Dendritic cell treated with granulocyte-macrophage colony-stimulating factor and Interleukin-4, amounts not matched to agents 40 ng/mL and 50 ng/mL, for 4 days (primary cell): Measurements from ENCODE around the gene HES2.
"Not testable (repeated sequence)": the region's sequence is repeated elsewhere in the genome, so short reads cannot be mapped to it uniquely, and the experiment has no call there.

Source experiments
- H3K27ac Mint-ChIP-seq: one replicate; pipeline ENCODE4 v1.8.0; 2022; ENCODE audit warnings: mild to moderate bottlenecking, mixed read lengths
- H3K27me3 Mint-ChIP-seq: one replicate; pipeline ENCODE4 v1.8.0; 2022; ENCODE audit warnings: mild to moderate bottlenecking, mixed read lengths
- H3K36me3 Mint-ChIP-seq: one replicate; pipeline ENCODE4 v1.8.0; 2022; ENCODE audit warnings: low read depth, mixed read lengths
- H3K4me1 Mint-ChIP-seq: one replicate; pipeline ENCODE4 v1.8.0; 2022; ENCODE audit warnings: low read depth, mixed read lengths
- H3K4me3 Mint-ChIP-seq: one replicate; pipeline ENCODE4 v1.8.0; 2022; ENCODE audit warnings: mild to moderate bottlenecking, moderate library complexity, mixed read lengths
- H3K9me3 Mint-ChIP-seq: one replicate; pipeline ENCODE4 v1.8.0; 2022; ENCODE audit warnings: mixed read lengths
- intact Hi-C: fragments of 100-400 bp; cut with micrococcal nuclease; formaldehyde crosslinking; loops from one replicate; pipeline ENCODE4 v1.15.0; 2022

The HES2 gene

GRCh38 chr1:6409053-6409452, 10.7 kb downstream of the HES2 start:
- Mint-ChIP-seq H3K36me3 (no peaks in the 10 kb centered on the region), H3K4me1 (peaks cover under 1% of the 10 kb centered on the region), H3K27ac (no peak overlapping the region), H3K9me3 (no peaks in the 10 kb centered on the region), H3K4me3 (no peak overlapping the region), H3K27me3 (peaks cover 53% of the 10 kb centered on the region)
- intact Hi-C loops: loop anchor here (5.0 kb wide), 1 partner anchor 162 kb away; no protein-coding TSS in a partner anchor

DNA sequence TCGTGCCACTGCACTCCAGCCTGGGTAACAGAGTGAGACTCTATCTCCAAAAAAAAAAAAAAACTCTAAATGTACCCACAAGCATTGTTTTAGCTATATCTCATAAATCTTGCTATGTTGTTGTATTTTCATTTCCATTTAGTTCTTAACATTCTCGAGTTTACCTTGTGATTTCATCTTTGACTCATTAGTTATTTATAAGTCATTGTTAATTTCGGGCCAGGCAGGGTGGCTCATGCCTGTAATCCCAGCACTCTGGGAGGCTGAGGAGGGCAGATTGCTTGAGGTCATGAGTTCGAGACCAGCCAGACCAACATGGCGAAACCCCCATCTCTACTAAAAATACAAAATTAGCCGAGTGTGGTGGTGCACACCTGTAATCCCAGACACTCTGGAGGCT, 11.7 kb downstream of the HES2 start:
- intact Hi-C loops: loop anchor here (5.0 kb wide), 1 partner anchor 161 kb away; no protein-coding TSS in a partner anchor
- Mint-ChIP-seq H3K4me3 (no peak overlapping the region), H3K27ac (no peak overlapping the region), H3K27me3 (peaks cover 48% of the 10 kb centered on the region), H3K4me1 (no peaks in the 10 kb centered on the region), H3K36me3 (no peaks in the 10 kb centered on the region), H3K9me3 (no peaks in the 10 kb centered on the region)

- H3K27ac Mint-ChIP-seq: peak overlapping the region; percentile 63
- H3K27me3 Mint-ChIP-seq: peaks cover 33% of the 10 kb centered on the region
Measured at GRCh38 chr1:6401673-6402072, 18.0 kb downstream of the HES2 start.

GRCh38 chr1:6399294-6399693, 20.4 kb downstream of the HES2 start:
- no peaks in the 10 kb centered on the region for H3K36me3 Mint-ChIP-seq
- peaks cover 24% of the 10 kb centered on the region for H3K4me1 Mint-ChIP-seq
- H3K4me3 Mint-ChIP-seq: no peak overlapping the region
- peak overlapping the region; percentile 7 for H3K27ac Mint-ChIP-seq
- H3K27me3 Mint-ChIP-seq: peaks cover 19% of the 10 kb centered on the region
- no peaks in the 10 kb centered on the region for H3K9me3 Mint-ChIP-seq
- intact Hi-C loops: no loop called here

More at GRCh38 chr1:6401673-6402072, 18.0 kb downstream of the HES2 start:
- Mint-ChIP-seq H3K36me3 (no peaks in the 10 kb centered on the region), H3K4me3 (no peak overlapping the region), H3K9me3 (no peaks in the 10 kb centered on the region), H3K4me1 (peaks cover 15% of the 10 kb centered on the region)
- intact Hi-C loops: no loop called here

GRCh38 chr1:6397844-6398441, 21.8 kb downstream of the HES2 start:
- peaks cover 15% of the 10 kb centered on the region for H3K27me3 Mint-ChIP-seq
- no peaks in the 10 kb centered on the region for H3K36me3 Mint-ChIP-seq
- peak overlapping the region; percentile 48 for H3K27ac Mint-ChIP-seq
- peaks cover 29% of the 10 kb centered on the region for H3K4me1 Mint-ChIP-seq
- H3K9me3 Mint-ChIP-seq: no peaks in the 10 kb centered on the region
- intact Hi-C loops: no loop called here
- no peak overlapping the region for H3K4me3 Mint-ChIP-seq

GRCh38 chr1:6396998-6397397, 22.7 kb downstream of the HES2 start:
- H3K4me1 Mint-ChIP-seq: peaks cover 36% of the 10 kb centered on the region
- H3K9me3 Mint-ChIP-seq: no peaks in the 10 kb centered on the region
- peaks cover 21% of the 10 kb centered on the region for H3K27me3 Mint-ChIP-seq
- H3K27ac Mint-ChIP-seq: no peak overlapping the region
- H3K36me3 Mint-ChIP-seq: no peaks in the 10 kb centered on the region
- H3K4me3 Mint-ChIP-seq: no peak overlapping the region
- intact Hi-C loops: no loop called here

- H3K4me3 Mint-ChIP-seq, intact Hi-C loops, H3K36me3 Mint-ChIP-seq, H3K9me3 Mint-ChIP-seq, H3K27ac Mint-ChIP-seq: not testable (repeated sequence)
- peaks cover 35% of the 10 kb centered on the region for H3K4me1 Mint-ChIP-seq
- peaks cover 26% of the 10 kb centered on the region for H3K27me3 Mint-ChIP-seq
Measured at GRCh38 chr1:6395781-6396244, 23.9 kb downstream of the HES2 start.

GRCh38 chr1:6395130-6395529, 24.6 kb downstream of the HES2 start:
- H3K4me3 Mint-ChIP-seq, H3K36me3 Mint-ChIP-seq, intact Hi-C loops, H3K9me3 Mint-ChIP-seq: not testable (repeated sequence)
- peaks cover 35% of the 10 kb centered on the region for H3K4me1 Mint-ChIP-seq
- H3K27me3 Mint-ChIP-seq: peaks cover 26% of the 10 kb centered on the region
- peak overlapping the region; percentile 98 for H3K27ac Mint-ChIP-seq

GRCh38 chr1:6393400-6394187, 26.1 kb downstream of the HES2 start, which contains the start of gene ACOT7:
ACOT7 (minus strand) TSS chr1:6393767; CDS start chr1:6393399, 368 bp downstream.
- Mint-ChIP-seq H3K27ac (peak within 1 kb of the TSS; percentile 98), H3K4me3 (peak within 1 kb of the TSS; percentile 86), H3K27me3 (peaks cover 21% of the 10 kb centered on the region), H3K9me3 (no peaks in the 10 kb centered on the region), H3K36me3 (no peaks in the 10 kb centered on the region), H3K4me1 (peaks cover 35% of the 10 kb centered on the region)
- intact Hi-C loops: loop anchor here (5.0 kb wide), 1 partner anchor 196 kb away; the partner anchor contains the start of gene RPL22

- peaks cover 18% of the 10 kb centered on the region for H3K27me3 Mint-ChIP-seq
- H3K36me3 Mint-ChIP-seq: no peaks in the 10 kb centered on the region
- H3K27ac Mint-ChIP-seq: peak overlapping the region; percentile 98
- intact Hi-C loops: loop anchor here (1.0 to 5.0 kb wide), 2 partner anchors 45 to 196 kb away; partner anchors contain the start of gene RPL22
- H3K9me3 Mint-ChIP-seq: no peaks in the 10 kb centered on the region
- peak overlapping the region; percentile 86 for H3K4me3 Mint-ChIP-seq
- peaks cover 32% of the 10 kb centered on the region for H3K4me1 Mint-ChIP-seq
Measured at GRCh38 chr1:6392809-6393399, 26.8 kb downstream of the HES2 start.

DNA sequence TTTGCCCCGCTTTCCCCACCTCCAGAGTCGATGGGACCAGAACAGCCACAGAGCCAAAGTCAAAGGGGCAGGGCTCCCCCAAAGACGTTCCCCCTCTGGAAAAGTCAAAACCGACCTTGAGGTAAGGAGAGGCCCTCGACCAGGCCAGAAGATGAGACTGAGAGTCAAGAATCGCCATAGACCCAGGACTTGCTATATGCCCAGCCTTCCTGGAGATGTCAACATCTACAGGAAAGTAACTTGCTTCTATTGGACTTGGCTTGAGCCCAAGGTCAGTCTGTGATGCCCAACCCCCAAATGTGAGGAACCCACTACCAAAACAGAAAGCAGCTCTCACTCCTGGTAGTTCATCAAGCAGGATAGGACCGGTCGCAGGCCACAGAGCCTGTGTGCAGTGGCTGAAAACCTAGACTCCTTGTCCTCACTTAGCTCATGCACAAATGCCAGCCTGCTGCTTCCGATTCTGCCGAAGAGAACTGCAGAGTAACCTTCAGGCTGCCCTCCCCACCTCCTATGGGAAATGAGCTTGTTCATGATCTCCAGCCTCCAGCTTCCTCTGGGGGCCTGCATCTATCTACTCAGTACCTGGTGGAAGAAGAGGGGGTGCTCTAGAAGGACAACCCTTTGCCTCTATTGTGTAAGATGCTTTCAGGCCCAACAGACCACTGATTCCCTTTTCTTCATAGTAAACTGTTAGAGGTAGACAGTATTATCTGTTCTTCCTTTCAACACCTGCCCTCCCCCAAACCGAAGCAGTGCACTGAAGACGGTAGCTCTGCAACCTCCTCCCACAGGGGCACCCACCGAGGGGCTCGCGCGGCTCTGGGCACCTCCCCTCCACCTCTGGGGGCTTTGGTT, 27.5 kb downstream of the HES2 start:
- intact Hi-C loops: loop anchor here (1.0 to 5.0 kb wide), 2 partner anchors 44 to 195 kb away; partner anchors contain the start of gene RPL22
- Mint-ChIP-seq H3K36me3 (no peaks in the 10 kb centered on the region), H3K27me3 (peaks cover 15% of the 10 kb centered on the region), H3K9me3 (no peaks in the 10 kb centered on the region), H3K4me1 (peaks cover 29% of the 10 kb centered on the region), H3K27ac (peak overlapping the region; percentile 98), H3K4me3 (peak overlapping the region; percentile 86)

DNA sequence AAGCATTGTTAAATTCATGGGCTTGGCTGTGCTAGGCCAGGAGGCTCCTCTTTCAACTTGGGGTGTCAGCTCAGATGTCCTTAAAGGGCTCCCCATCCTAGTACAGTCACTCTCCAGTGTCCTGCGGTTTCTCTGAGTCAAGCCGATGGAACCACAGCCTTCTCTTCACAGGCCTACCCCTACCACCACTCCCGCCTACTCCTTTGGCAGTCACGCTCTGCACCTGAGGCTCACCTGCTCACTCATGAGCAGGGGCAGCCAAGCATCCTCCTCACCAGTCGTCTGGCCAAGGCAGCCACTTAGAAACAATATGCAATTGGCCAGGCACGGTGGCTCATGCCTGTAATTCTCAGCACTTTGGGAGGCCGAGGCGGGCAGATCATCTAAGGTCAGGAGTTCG, 29.7 kb downstream of the HES2 start:
- H3K9me3 Mint-ChIP-seq: no peaks in the 10 kb centered on the region
- H3K27me3 Mint-ChIP-seq: peaks cover 13% of the 10 kb centered on the region
- intact Hi-C loops: loop anchor here (5.0 kb wide), 1 partner anchor 193 kb away; the partner anchor contains the start of gene RPL22
- no peaks in the 10 kb centered on the region for H3K36me3 Mint-ChIP-seq
- H3K27ac Mint-ChIP-seq: no peak overlapping the region
- no peak overlapping the region for H3K4me3 Mint-ChIP-seq
- peaks cover 32% of the 10 kb centered on the region for H3K4me1 Mint-ChIP-seq

DNA sequence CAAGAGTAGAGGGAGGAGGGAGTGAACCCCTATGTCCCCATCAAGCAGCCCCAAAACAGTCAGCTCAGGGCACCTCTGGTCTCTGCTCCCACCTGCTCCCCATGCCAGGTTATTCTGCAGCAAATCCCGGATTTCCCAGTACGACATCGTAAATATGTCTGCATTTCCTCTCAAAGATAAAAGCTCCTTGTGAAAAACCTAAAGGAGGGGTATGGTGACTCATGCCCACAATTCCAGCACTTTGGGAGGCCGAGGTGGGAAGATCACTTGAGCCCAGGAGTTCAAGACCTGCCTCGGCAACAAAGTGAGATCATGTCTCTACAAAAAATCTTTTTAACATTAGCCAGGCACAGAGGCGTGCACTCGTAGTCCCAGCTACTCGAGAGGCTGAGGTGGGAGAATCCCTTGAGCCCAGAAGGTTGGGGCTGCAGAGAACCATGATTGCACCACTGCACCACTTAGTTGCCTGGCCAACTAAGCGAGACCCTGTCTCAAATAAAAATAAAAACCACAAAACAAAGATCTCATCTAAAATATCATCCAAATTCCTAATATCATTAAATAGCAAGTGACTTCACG, 33.3 kb downstream of the HES2 start:
- Mint-ChIP-seq H3K27ac (no peak overlapping the region), H3K27me3 (peaks cover 2% of the 10 kb centered on the region), H3K36me3 (no peaks in the 10 kb centered on the region), H3K9me3 (peaks cover 8% of the 10 kb centered on the region), H3K4me3 (no peak overlapping the region), H3K4me1 (peaks cover 10% of the 10 kb centered on the region)
- intact Hi-C loops: no loop called here
